Spleen (tissue), 11 donors: Measurements from ENCODE around the gene PACRG. TPM values are rescaled to one million over a fixed set of nuclear protein-coding genes. Genes with fewer than 3 reads are reported as not detected.

Experiments
- DNase-seq: peaks from one replicate; pipeline ENCODE4 v3.0.0-alpha.2; 2020
- H3K27ac ChIP-seq, 8 donors: fragments of 200-600 bp; sonication (generic) in 7 of 8; 1 replicate in 4 of 8; 2 replicates in 4 of 8; pipeline versions ENCODE4 v1.5.0 to v1.8.0; 2016 to 2021; ENCODE audit warnings: inconsistent platforms in 4 of 8, mild to moderate bottlenecking in 4 of 8, moderate library complexity in 1 of 8
- H3K27me3 ChIP-seq, 7 donors: fragments of 200-600 bp; sonication (generic) in 6 of 7; replicated peaks in 1 of 7; 1 replicate in 4 of 7; 2 replicates in 3 of 7; pipeline versions ENCODE4 v1.5.0 to v1.8.0; 2016 to 2021; ENCODE audit warnings: inconsistent platforms in 3 of 7, mild to moderate bottlenecking in 1 of 7
- H3K36me3 ChIP-seq, 6 donors: fragments of 200-600 bp; sonication (generic) in 5 of 6; 1 replicate in 4 of 6; 2 replicates in 2 of 6; pipeline versions ENCODE4 v1.5.0 to v1.8.0; 2016 to 2021; ENCODE audit warnings: inconsistent platforms in 2 of 6
- H3K4me1 ChIP-seq, 6 donors: fragments of 200-600 bp; sonication (generic) in 5 of 6; 1 replicate in 3 of 6; 2 replicates in 3 of 6; pipeline versions ENCODE4 v1.5.0 to v1.8.0; 2016 to 2021; ENCODE audit warnings: inconsistent platforms in 3 of 6
- H3K4me3 ChIP-seq, 8 donors: fragments of 200-600 bp; sonication (generic) in 7 of 8; 1 replicate in 4 of 8; 2 replicates in 4 of 8; pipeline versions ENCODE4 v1.5.0 to v1.8.0; 2016 to 2021; ENCODE audit warnings: inconsistent platforms in 4 of 8, mild to moderate bottlenecking in 4 of 8, moderate library complexity in 2 of 8
- H3K9me3 ChIP-seq, 8 donors: fragments of 200-600 bp; sonication (generic) in 7 of 8; 1 replicate in 4 of 8; 2 replicates in 4 of 8; pipeline versions ENCODE4 v1.5.0 to v1.8.0; 2016 to 2021; ENCODE audit warnings: inconsistent platforms in 4 of 8
- POLR2A ChIP-seq, 3 donors: fragments of 450-650 bp; IDR thresholded peaks; one replicate each; pipeline ENCODE4 v1.5.1; 2017; ENCODE audit warnings: antibody characterized with exemption in 3 of 3, mild to moderate bottlenecking in 1 of 3
- POLR2AphosphoS5 ChIP-seq, 3 donors: sonication (generic); formaldehyde crosslinking; IDR thresholded peaks; one replicate each; pipeline ENCODE4 v1.5.1; 2017; ENCODE audit warnings: antibody characterized with exemption in 3 of 3
- WGBS, 5 donors: extraction: QIAGEN DNeasy Blood & Tissue Kit in 3 of 5; methylation state at CpG; one replicate each; pipeline versions ENCODE4 v1.1.5 to v1.1.7; 2013 to 2018; 5-methylcytosine and 5-hydroxymethylcytosine counted together
- intact Hi-C: fragments of 100-400 bp; cut with DNase I; formaldehyde crosslinking; loops from one replicate; pipeline ENCODE4 v1.15.0; 2023; ENCODE audit warnings: low total_unique reads
- polyA plus RNA-seq, 3 donors: library from polyadenylated mRNA; stranded (reverse); fragments of 200-250 nt; gene quantifications; one replicate each; pipeline ENCODE4 v1.2.1, GENCODE V29; 2013
- total RNA-seq, 7 donors: library from RNA; depleted of rRNA in 3 of 7; stranded (reverse); fragments of >200 nt in 3 of 7; fragmentation: NEBNext Ultra II Directional in 4 of 7; extraction: Animal tissue kit (Norgen Biotek cat#: 25700) in 4 of 7; gene quantifications; one replicate each; pipeline versions ENCODE4 v1.1.0 to v1.2.1, GENCODE V29; 2016 to 2021
- TF ChIP-seq, protein P1 (sequence below), 11 experiments: fragments of 200-600 bp in 7 of 11; fragments of 450-650 bp in 4 of 11; sonication (generic) in 4 of 11; IDR thresholded peaks in 8 of 11; conservative IDR thresholded peaks in 3 of 11; 1 replicate in 7 of 11; 2 replicates in 4 of 11; pipeline versions ENCODE4 v1.4.0 to v1.8.0; 2016 to 2021; ENCODE audit warnings: antibody characterized with exemption in 11 of 11, inconsistent platforms in 4 of 11, mild to moderate bottlenecking in 1 of 11
- donor health status: healthy with polysubstance abuse.
- donor health status: DM: no; HTN: no; CAD: no; lungs with moderate emphysema.
- donor health status: DM: no; HTN: no; CAD: no.
- donor health status: Bipolar disorder and iron deficiency.
- donor health status: healthy.
- donor health status: DM: no; HTN: no; CAD: no.
- donor health status: DM: yes; HTN: yes; CAD: no.

PACRG gene
- total and polyA plus RNA-seq, 10 donors = 0.32 to 2.0 (median 1.0) TPM; not detected in 5

DNA sequence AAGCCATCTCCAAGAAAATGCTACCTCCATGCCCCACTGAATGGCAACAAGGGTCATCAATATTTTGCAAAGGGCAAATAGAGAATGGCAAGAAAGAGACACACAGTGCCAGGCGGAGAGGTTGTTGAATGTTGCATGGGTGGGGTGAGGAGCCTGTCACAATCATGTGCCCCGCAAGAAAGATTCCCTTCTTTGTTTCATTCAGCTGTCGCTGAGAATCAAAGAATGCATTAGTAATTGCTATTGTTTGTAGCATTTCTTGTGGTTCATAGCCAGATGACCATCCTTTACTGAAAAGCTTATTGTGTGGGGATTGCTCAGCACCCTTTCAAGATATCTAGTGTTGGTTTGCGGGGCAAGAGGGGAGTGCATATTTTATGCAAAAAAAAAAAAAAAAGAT is 520.3 kb downstream of the PACRG start:
- Histone ChIP-seq H3K4me3 (no peak overlapping the region), H3K9me3 (no peaks in the 10 kb centered on the region), H3K4me1 (peaks cover 0 to 9% (median 0%) of the 10 kb centered on the region in 6 donors), H3K27me3 (peaks cover 0 to 6% (median 0%) of the 10 kb centered on the region in 7 donors), H3K36me3 (no peaks in the 10 kb centered on the region), H3K27ac (no peak overlapping the region)
- DNase-seq = no peak
- 93 to 99% (median 94%) methylated on average over 4 of the region's 4 CpGs for whole genome bisulfite sequencing, 5 donors
- TF ChIP-seq POLR2A (IDR thresholded peaks at IDR 0.05) (no peak), POLR2AphosphoS5 (IDR thresholded peaks at IDR 0.05) (no peak)
- TF ChIP-seq, protein P1, sequence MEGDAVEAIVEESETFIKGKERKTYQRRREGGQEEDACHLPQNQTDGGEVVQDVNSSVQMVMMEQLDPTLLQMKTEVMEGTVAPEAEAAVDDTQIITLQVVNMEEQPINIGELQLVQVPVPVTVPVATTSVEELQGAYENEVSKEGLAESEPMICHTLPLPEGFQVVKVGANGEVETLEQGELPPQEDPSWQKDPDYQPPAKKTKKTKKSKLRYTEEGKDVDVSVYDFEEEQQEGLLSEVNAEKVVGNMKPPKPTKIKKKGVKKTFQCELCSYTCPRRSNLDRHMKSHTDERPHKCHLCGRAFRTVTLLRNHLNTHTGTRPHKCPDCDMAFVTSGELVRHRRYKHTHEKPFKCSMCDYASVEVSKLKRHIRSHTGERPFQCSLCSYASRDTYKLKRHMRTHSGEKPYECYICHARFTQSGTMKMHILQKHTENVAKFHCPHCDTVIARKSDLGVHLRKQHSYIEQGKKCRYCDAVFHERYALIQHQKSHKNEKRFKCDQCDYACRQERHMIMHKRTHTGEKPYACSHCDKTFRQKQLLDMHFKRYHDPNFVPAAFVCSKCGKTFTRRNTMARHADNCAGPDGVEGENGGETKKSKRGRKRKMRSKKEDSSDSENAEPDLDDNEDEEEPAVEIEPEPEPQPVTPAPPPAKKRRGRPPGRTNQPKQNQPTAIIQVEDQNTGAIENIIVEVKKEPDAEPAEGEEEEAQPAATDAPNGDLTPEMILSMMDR (IDR thresholded peaks at IDR 0.05 in 8 of 11, conservative IDR thresholded peaks at IDR 0.05 in 3 of 11) = no peak
- intact Hi-C loops = no loop called here

DNA sequence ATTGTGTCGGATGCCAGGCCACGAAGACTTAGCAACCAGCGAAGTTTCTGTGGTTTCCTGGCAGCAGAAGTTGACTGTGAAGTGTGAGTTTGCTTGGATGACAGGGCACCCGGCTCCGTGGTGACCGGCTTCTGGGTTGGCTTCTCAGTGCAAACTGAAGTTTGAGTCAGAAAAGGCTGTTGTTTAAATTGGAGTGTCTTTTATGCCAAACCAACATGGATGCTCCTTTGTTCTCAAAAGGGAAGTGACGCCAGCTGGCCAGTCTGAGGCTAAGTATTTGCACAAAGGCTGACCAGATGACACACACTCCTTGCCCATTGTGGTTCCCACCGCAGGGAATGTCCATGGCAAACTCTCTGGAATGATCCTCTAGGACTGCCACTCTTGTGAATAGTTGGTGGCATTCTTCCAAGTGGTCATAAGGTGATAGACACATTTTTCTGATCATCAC is 521.9 kb downstream of the PACRG start:
- intact Hi-C loops = no loop called here

DNA sequence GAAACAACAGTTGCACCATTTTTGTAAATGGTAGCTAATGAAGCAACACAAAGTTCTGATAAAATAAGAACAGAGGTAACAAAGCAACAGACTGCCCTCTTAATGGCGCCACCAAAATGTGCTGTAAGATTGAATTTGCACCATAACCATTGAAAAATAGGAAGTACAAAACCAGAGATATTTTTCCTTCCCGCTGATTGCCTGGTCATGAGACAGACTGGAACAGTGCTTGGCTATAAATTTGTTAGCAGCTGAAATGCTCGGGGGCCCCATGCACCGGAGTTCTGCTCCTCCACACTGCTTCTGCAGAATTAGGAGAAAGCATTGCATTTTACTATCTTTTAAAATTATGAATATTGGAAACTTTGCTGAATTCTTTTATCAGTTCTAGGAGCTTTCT is 522.3 kb downstream of the PACRG start:
- Histone ChIP-seq H3K4me3 (no peak overlapping the region), H3K9me3 (no peaks in the 10 kb centered on the region), H3K27ac (peak overlapping the region in 1 of 8 donors; percentile 18), H3K27me3 (peaks cover 0 to 6% (median 0%) of the 10 kb centered on the region in 7 donors), H3K4me1 (peaks cover 0 to 9% (median 0%) of the 10 kb centered on the region in 6 donors), H3K36me3 (no peaks in the 10 kb centered on the region)
- 30 to 48% (median 36%) methylated on average over 4 of the region's 4 CpGs for WGBS, 5 donors
- no peak for DNase-seq
- TF ChIP-seq POLR2AphosphoS5 (IDR thresholded peaks at IDR 0.05) = no peak
- TF ChIP-seq POLR2A (IDR thresholded peaks at IDR 0.05) = no peak
- TF ChIP-seq, protein P1 (IDR thresholded peaks at IDR 0.05 in 8 of 11, conservative IDR thresholded peaks at IDR 0.05 in 3 of 11) = no peak
- intact Hi-C loops = no loop called here

More for the DNA sequence above, 521.9 kb downstream of the PACRG start:
- H3K36me3 ChIP-seq = no peaks in the 10 kb centered on the region
- H3K27me3 ChIP-seq = peaks cover 0 to 6% (median 0%) of the 10 kb centered on the region in 7 donors
- 29 to 66% (median 42%) methylated on average over 8 of the region's 8 CpGs for WGBS, 5 donors
- no peaks in the 10 kb centered on the region for H3K9me3 ChIP-seq
- no peak for DNase-seq
- no peak for TF ChIP-seq POLR2AphosphoS5 (IDR thresholded peaks at IDR 0.05)
- no peak for TF ChIP-seq POLR2A (IDR thresholded peaks at IDR 0.05)
- TF ChIP-seq, protein P1 (IDR thresholded peaks at IDR 0.05 in 8 of 11, conservative IDR thresholded peaks at IDR 0.05 in 3 of 11) = no peak
- H3K27ac ChIP-seq = no peak overlapping the region
- peaks cover 0 to 9% (median 0%) of the 10 kb centered on the region in 6 donors for H3K4me1 ChIP-seq
- H3K4me3 ChIP-seq = no peak overlapping the region

DNA sequence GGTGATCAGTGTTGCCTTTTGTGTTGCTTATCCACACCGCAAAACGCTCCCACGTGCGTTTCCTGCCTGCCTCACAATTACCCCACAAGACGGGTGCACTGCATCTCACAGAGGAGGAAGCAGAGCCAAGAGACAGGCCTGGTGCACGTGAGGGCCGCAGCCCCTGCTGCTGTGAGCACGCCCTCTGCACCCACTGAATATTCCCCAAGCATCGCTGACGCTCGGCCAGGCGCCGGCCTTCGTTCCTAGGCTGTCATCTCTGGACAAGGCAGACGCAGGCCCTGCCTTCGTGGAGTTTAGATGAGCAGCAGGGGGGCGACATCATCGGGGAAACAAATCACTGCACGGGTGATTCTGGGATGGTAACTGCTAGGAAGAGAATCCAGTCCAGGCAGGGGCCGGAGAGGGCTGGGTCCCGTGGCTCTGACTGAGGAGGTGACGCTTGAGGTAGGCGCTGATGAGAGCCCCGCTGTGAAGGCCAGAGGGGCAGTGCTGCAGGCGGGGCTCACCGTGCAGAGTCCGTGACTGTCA is 524.4 kb downstream of the PACRG start:
- Histone ChIP-seq H3K27ac (no peak overlapping the region), H3K36me3 (no peaks in the 10 kb centered on the region), H3K4me1 (peaks cover 0 to 9% (median 0%) of the 10 kb centered on the region in 6 donors), H3K9me3 (no peaks in the 10 kb centered on the region), H3K4me3 (no peak overlapping the region), H3K27me3 (peaks cover 0 to 6% (median 0%) of the 10 kb centered on the region in 7 donors)
- WGBS, 5 donors = 57 to 70% (median 61%) methylated on average over 23 to 27 of the region's 27 CpGs
- intact Hi-C loops = no loop called here
- DNase-seq = no peak
- TF ChIP-seq, protein P1 (IDR thresholded peaks at IDR 0.05 in 8 of 11, conservative IDR thresholded peaks at IDR 0.05 in 3 of 11) = no peak
- TF ChIP-seq POLR2AphosphoS5 (IDR thresholded peaks at IDR 0.05) = no peak
- no peak for TF ChIP-seq POLR2A (IDR thresholded peaks at IDR 0.05)
